ENCODE measurements around the gene FAM8A1.

The FAM8A1 gene

GRCh38 chr6:17629824-17630510 lies 29.9 kb downstream of the FAM8A1 start:
- no peak overlapping the region for H3K4me3 ChIP-seq (ENCODE audit: low read depth, low read length)
- TF ChIP-seq, protein P1, sequence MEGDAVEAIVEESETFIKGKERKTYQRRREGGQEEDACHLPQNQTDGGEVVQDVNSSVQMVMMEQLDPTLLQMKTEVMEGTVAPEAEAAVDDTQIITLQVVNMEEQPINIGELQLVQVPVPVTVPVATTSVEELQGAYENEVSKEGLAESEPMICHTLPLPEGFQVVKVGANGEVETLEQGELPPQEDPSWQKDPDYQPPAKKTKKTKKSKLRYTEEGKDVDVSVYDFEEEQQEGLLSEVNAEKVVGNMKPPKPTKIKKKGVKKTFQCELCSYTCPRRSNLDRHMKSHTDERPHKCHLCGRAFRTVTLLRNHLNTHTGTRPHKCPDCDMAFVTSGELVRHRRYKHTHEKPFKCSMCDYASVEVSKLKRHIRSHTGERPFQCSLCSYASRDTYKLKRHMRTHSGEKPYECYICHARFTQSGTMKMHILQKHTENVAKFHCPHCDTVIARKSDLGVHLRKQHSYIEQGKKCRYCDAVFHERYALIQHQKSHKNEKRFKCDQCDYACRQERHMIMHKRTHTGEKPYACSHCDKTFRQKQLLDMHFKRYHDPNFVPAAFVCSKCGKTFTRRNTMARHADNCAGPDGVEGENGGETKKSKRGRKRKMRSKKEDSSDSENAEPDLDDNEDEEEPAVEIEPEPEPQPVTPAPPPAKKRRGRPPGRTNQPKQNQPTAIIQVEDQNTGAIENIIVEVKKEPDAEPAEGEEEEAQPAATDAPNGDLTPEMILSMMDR (IDR thresholded peaks at IDR 0.05; ENCODE audit: insufficient read depth, low read length, missing control alignments): no peak
- POLR2A ChIA-PET: no interaction called here
- CTCF ChIA-PET: no interaction called here
- DNase-seq (ENCODE audit: low read depth, low spot score): no peak

- POLR2A ChIA-PET: no interaction called here
Observed at GRCh38 chr6:17630511-17631073, 30.5 kb downstream of the FAM8A1 start.

DNA sequence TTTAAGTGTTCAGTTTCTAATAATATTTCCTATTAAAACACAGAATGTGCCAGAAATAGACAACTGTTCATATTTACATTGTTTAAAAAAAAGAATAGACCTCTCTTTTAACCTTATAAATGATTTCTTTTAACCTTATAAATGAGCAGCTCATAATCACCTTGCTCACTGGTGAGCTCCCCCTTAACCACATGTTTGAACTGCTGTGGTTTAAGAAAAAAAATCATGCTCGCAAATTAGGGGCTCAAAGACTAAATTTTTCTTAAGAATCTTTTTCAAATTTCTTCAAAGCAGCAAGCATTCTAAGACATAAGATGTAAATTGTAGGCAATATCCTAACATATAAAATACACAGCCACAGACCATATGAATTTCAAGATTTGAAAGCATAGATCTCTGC lies 32.8 kb downstream of the FAM8A1 start:
- TF ChIP-seq, protein P1 (IDR thresholded peaks at IDR 0.05; ENCODE audit: insufficient read depth, low read length, missing control alignments): no peak
- ChIA-PET CTCF (interaction anchor here (1.4 kb wide), 1 partner anchor 171 kb away, joined by 3 read pairs; no protein-coding TSS in a partner anchor), POLR2A (no interaction called here)
- no peak for DNase-seq (ENCODE audit: low read depth, low spot score)
- H3K4me3 ChIP-seq (ENCODE audit: low read depth, low read length): no peak overlapping the region

More at GRCh38 chr6:17630511-17631073, 30.5 kb downstream of the FAM8A1 start:
- no peak overlapping the region for H3K4me3 ChIP-seq (ENCODE audit: low read depth, low read length)
- no peak for DNase-seq (ENCODE audit: low read depth, low spot score)
- CTCF ChIA-PET: no interaction called here
- TF ChIP-seq, protein P1 (IDR thresholded peaks at IDR 0.05; ENCODE audit: insufficient read depth, low read length, missing control alignments): no peak

- DNase-seq (ENCODE audit: low read depth, low spot score): no peak
- no peak overlapping the region for H3K4me3 ChIP-seq (ENCODE audit: low read depth, low read length)
- CTCF ChIA-PET: interaction anchor here (0.9 to 1.5 kb wide), 3 partner anchors 23 to 170 kb away, joined by 3 to 5 read pairs (median 3); no protein-coding TSS in a partner anchor
- POLR2A ChIA-PET: no interaction called here
- TF ChIP-seq, protein P1 (IDR thresholded peaks at IDR 0.05; ENCODE audit: insufficient read depth, low read length, missing control alignments): no peak
Observed at GRCh38 chr6:17633465-17634188, 33.5 kb downstream of the FAM8A1 start.

- CTCF ChIA-PET: interaction anchor here (1.0 kb wide), 1 partner anchor 479 kb away, joined by 3 read pairs; no protein-coding TSS in a partner anchor
- TF ChIP-seq, protein P1 (IDR thresholded peaks at IDR 0.05; ENCODE audit: insufficient read depth, low read length, missing control alignments): no peak
- no peak overlapping the region for H3K4me3 ChIP-seq (ENCODE audit: low read depth, low read length)
- POLR2A ChIA-PET: no interaction called here
- DNase-seq (ENCODE audit: low read depth, low spot score): no peak
Observed at GRCh38 chr6:17635568-17635967, 35.5 kb downstream of the FAM8A1 start.

DNA sequence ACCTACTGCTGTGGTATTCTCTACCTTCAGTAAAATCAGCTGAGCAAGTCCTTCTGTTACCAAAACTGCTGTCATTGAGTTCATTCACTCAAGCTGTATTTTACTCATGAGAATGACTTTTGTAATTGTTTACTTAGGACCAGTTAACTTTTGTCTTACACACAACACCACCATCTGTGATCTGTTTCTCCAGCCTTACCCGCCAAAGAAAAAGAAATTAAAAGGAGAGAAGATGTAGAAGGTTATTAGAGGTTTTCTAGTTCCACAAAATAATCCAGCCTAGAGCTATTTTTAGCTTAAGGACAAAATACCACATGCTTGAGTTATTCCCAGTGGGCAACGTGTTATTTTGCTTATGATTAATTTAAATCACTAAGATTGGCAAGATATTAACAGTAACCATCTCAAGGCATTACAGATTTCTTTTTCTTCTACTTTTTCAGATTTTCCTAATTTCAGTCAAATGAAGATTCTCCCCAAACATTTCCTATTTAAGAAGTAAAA lies 38.2 kb downstream of the FAM8A1 start:
- no peak overlapping the region for H3K4me3 ChIP-seq (ENCODE audit: low read depth, low read length)
- POLR2A ChIA-PET: no interaction called here
- DNase-seq (ENCODE audit: low read depth, low spot score): no peak
- CTCF ChIA-PET: interaction anchor here (0.8 to 1.3 kb wide), 4 partner anchors 10 to 38 kb away, joined by 3 to 6 read pairs (median 3); partner anchors contain the start of gene FAM8A1
- TF ChIP-seq, protein P1 (IDR thresholded peaks at IDR 0.05; ENCODE audit: insufficient read depth, low read length, missing control alignments): no peak
